ENCODE results near the gene ZSWIM1.
"Not testable (repeated sequence)": the region's sequence is repeated elsewhere in the genome, so short reads cannot be mapped to it uniquely, and the experiment has no call there.

ZSWIM1 gene

GRCh38 chr20:45890985-45891983 is 10.3 kb downstream of the ZSWIM1 start, which contains the start of the genes CTSA and NEURL2:
TSS of gene CTSA (plus strand) at chr20:45891335. CDS start at chr20:45891569, 234 bp downstream.
TSS of gene NEURL2 (minus strand) at chr20:45891208. CDS start at chr20:45890991, 217 bp downstream.
- Mint-ChIP-seq H3K36me3 (no peaks in the 10 kb centered on the region), H3K4me1 (ENCODE audit: low read depth) (peaks cover 38% of the 10 kb centered on the region), H3K9me3 (ENCODE audit: low read depth) (no peaks in the 10 kb centered on the region), H3K27ac (peak within 1 kb of the TSS; percentile 90), H3K4me3 (peak within 1 kb of the TSS; percentile 91), H3K27me3 (no peaks in the 10 kb centered on the region)

- Mint-ChIP-seq H3K36me3 (no peaks in the 10 kb centered on the region), H3K4me1 (ENCODE audit: low read depth) (peaks cover 38% of the 10 kb centered on the region), H3K4me3 (peak overlapping the region; percentile 91), H3K27ac (peak overlapping the region; percentile 79), H3K9me3 (ENCODE audit: low read depth) (no peaks in the 10 kb centered on the region), H3K27me3 (no peaks in the 10 kb centered on the region)
Measured at GRCh38 chr20:45892049-45892825, 11.2 kb downstream of the ZSWIM1 start.

- H3K27ac Mint-ChIP-seq: no peak overlapping the region
Measured at GRCh38 chr20:45892828-45893500, 11.9 kb downstream of the ZSWIM1 start.

DNA sequence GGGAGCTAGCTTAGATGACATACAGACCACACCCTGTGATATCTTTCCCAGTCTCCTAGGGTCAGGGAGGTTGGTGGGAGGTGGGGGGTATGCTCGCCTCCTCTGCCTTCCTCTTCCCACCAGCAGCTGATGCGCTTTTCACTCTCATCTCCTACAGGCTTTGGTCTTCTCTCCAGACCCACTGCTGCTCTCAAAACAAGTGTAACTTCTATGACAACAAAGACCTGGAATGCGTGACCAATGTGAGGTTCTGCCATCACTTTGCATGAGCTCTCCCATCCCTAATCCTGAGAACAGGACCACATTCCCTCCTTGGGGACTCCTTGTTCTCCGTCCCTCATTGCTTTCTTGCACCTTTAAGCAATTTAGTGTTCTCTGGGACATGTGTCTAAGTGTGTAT is 12.8 kb downstream of the ZSWIM1 start:
- no peak overlapping the region for H3K4me3 Mint-ChIP-seq
- H3K9me3 Mint-ChIP-seq (ENCODE audit: low read depth): no peaks in the 10 kb centered on the region
- peak overlapping the region; percentile 58 for H3K27ac Mint-ChIP-seq
- peaks cover 3% of the 10 kb centered on the region for H3K36me3 Mint-ChIP-seq
- H3K4me1 Mint-ChIP-seq (ENCODE audit: low read depth): peaks cover 33% of the 10 kb centered on the region
- H3K27me3 Mint-ChIP-seq: no peaks in the 10 kb centered on the region

More at GRCh38 chr20:45892828-45893500, 11.9 kb downstream of the ZSWIM1 start:
- Mint-ChIP-seq H3K27me3 (no peaks in the 10 kb centered on the region), H3K4me3 (peak overlapping the region; percentile 91), H3K4me1 (ENCODE audit: low read depth) (peaks cover 33% of the 10 kb centered on the region), H3K36me3 (peaks cover 3% of the 10 kb centered on the region), H3K9me3 (ENCODE audit: low read depth) (no peaks in the 10 kb centered on the region)

- no peaks in the 10 kb centered on the region for H3K27me3 Mint-ChIP-seq
- peaks cover 3% of the 10 kb centered on the region for H3K36me3 Mint-ChIP-seq
- no peaks in the 10 kb centered on the region for H3K9me3 Mint-ChIP-seq (ENCODE audit: low read depth)
- H3K4me3 Mint-ChIP-seq: no peak overlapping the region
- H3K27ac Mint-ChIP-seq: no peak overlapping the region
- H3K4me1 Mint-ChIP-seq (ENCODE audit: low read depth): peaks cover 29% of the 10 kb centered on the region
Measured at GRCh38 chr20:45894797-45895196, 13.8 kb downstream of the ZSWIM1 start.

GRCh38 chr20:45896641-45897161 is 15.7 kb downstream of the ZSWIM1 start:
- peaks cover 3% of the 10 kb centered on the region for H3K36me3 Mint-ChIP-seq
- H3K27ac Mint-ChIP-seq: no peak overlapping the region
- no peaks in the 10 kb centered on the region for H3K9me3 Mint-ChIP-seq (ENCODE audit: low read depth)
- H3K4me3 Mint-ChIP-seq: no peak overlapping the region
- H3K27me3 Mint-ChIP-seq: no peaks in the 10 kb centered on the region
- H3K4me1 Mint-ChIP-seq (ENCODE audit: low read depth): peaks cover 22% of the 10 kb centered on the region

GRCh38 chr20:45897289-45897688 is 16.3 kb downstream of the ZSWIM1 start:
- no peaks in the 10 kb centered on the region for H3K9me3 Mint-ChIP-seq (ENCODE audit: low read depth)
- H3K36me3 Mint-ChIP-seq: peaks cover 3% of the 10 kb centered on the region
- H3K4me1 Mint-ChIP-seq (ENCODE audit: low read depth): peaks cover 17% of the 10 kb centered on the region
- H3K4me3 Mint-ChIP-seq: no peak overlapping the region
- H3K27ac Mint-ChIP-seq: no peak overlapping the region
- H3K27me3 Mint-ChIP-seq: no peaks in the 10 kb centered on the region

DNA sequence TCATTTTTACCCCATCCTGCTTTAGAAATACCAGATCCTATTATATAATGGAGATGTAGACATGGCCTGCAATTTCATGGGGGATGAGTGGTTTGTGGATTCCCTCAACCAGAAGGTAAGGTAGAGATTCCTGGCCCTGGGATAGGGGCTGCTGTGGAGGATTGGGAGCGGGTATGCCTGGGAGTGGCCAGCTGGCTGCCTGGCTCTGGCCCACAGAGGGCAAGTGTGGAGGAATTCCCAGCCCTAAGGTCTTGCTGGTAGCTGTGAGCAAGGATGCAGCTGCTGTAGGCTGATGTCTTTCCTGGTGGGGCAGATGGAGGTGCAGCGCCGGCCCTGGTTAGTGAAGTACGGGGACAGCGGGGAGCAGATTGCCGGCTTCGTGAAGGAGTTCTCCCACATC is 16.7 kb downstream of the ZSWIM1 start:
- H3K4me3 Mint-ChIP-seq: no peak overlapping the region
- no peak overlapping the region for H3K27ac Mint-ChIP-seq
- peaks cover 12% of the 10 kb centered on the region for H3K4me1 Mint-ChIP-seq (ENCODE audit: low read depth)
- H3K36me3 Mint-ChIP-seq: peaks cover 3% of the 10 kb centered on the region
- no peaks in the 10 kb centered on the region for H3K27me3 Mint-ChIP-seq
- no peaks in the 10 kb centered on the region for H3K9me3 Mint-ChIP-seq (ENCODE audit: low read depth)

DNA sequence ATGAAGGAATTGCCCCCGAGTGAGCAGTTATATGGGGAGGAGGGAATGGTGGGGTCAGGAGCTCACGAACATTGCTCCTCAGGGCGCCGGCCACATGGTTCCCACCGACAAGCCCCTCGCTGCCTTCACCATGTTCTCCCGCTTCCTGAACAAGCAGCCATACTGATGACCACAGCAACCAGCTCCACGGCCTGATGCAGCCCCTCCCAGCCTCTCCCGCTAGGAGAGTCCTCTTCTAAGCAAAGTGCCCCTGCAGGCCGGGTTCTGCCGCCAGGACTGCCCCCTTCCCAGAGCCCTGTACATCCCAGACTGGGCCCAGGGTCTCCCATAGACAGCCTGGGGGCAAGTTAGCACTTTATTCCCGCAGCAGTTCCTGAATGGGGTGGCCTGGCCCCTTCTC is 17.3 kb downstream of the ZSWIM1 start:
- peaks cover 8% of the 10 kb centered on the region for H3K4me1 Mint-ChIP-seq (ENCODE audit: low read depth)
- H3K4me3 Mint-ChIP-seq: no peak overlapping the region
- peaks cover 3% of the 10 kb centered on the region for H3K36me3 Mint-ChIP-seq
- H3K27me3 Mint-ChIP-seq: no peaks in the 10 kb centered on the region
- H3K9me3 Mint-ChIP-seq (ENCODE audit: low read depth): no peaks in the 10 kb centered on the region
- H3K27ac Mint-ChIP-seq: no peak overlapping the region

DNA sequence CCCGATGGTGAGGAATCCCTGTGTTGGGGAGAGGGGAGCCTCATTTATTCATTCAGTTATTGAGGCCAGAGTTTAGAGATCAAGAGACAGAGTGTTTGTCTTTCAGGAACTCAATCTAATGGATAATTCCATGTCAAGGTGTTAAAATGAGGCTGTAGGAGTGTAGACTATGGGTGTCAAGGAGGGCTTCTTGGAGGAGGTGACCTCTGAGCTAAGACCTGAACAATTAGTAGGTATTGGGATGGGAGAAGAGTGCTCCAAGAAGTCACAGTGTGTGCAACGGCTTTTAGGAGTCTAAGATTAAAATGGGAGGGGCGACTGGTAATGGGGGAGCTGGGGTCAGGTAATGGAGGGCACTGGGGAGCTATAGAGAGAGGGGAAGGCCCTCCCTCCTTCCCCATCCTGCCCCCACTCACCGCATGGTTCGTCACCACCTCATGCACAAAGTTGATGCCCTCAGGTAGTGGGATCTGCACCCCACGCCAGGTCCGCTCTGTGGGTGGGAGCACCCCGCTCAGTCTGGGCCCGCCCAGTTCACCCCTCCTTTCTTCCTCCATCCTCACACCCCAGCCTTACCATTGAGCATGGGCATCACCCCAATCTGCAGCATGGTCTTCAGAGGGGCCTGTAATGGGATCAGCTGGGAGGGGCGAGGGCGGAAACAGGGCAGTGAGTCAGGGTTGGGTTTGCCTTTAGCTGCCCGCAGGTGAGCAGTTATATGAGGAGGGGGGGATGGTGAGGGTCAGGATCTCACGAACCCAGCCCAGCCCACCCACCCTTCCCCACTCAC is 18.2 kb downstream of the ZSWIM1 start:
- Mint-ChIP-seq H3K4me1 (ENCODE audit: low read depth) (no peaks in the 10 kb centered on the region), H3K36me3 (peaks cover 3% of the 10 kb centered on the region), H3K27ac (no peak overlapping the region), H3K4me3 (no peak overlapping the region), H3K27me3 (no peaks in the 10 kb centered on the region), H3K9me3 (ENCODE audit: low read depth) (no peaks in the 10 kb centered on the region)

DNA sequence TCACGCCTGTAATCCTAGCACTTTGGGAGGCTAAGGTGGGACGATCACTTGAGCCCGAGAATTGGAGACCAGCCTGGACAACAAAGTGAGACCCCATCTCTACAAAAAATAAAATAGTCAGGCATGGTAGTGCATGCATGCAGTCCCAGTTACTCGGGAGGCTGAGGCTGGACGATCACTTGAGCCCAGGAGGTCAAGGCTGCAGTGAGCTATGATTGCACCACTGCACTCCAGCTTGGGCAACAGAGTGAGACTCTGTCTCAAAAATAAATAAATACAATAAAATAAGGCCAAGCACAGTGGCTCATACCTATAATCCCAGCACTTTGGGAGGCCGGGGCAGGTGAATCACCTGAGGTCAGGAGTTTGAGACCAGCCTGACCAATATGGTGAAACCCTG is 20.3 kb downstream of the ZSWIM1 start:
- H3K9me3 Mint-ChIP-seq (ENCODE audit: low read depth); H3K27ac Mint-ChIP-seq; H3K36me3 Mint-ChIP-seq; H3K27me3 Mint-ChIP-seq; H3K4me1 Mint-ChIP-seq (ENCODE audit: low read depth); H3K4me3 Mint-ChIP-seq: not testable (repeated sequence)

- H3K4me3 Mint-ChIP-seq: no peak overlapping the region
- H3K27ac Mint-ChIP-seq: no peak overlapping the region
- no peaks in the 10 kb centered on the region for H3K9me3 Mint-ChIP-seq (ENCODE audit: low read depth)
- H3K36me3 Mint-ChIP-seq: peaks cover 3% of the 10 kb centered on the region
- no peaks in the 10 kb centered on the region for H3K4me1 Mint-ChIP-seq (ENCODE audit: low read depth)
- no peaks in the 10 kb centered on the region for H3K27me3 Mint-ChIP-seq
Measured at GRCh38 chr20:45902199-45902701, 21.2 kb downstream of the ZSWIM1 start.

DNA sequence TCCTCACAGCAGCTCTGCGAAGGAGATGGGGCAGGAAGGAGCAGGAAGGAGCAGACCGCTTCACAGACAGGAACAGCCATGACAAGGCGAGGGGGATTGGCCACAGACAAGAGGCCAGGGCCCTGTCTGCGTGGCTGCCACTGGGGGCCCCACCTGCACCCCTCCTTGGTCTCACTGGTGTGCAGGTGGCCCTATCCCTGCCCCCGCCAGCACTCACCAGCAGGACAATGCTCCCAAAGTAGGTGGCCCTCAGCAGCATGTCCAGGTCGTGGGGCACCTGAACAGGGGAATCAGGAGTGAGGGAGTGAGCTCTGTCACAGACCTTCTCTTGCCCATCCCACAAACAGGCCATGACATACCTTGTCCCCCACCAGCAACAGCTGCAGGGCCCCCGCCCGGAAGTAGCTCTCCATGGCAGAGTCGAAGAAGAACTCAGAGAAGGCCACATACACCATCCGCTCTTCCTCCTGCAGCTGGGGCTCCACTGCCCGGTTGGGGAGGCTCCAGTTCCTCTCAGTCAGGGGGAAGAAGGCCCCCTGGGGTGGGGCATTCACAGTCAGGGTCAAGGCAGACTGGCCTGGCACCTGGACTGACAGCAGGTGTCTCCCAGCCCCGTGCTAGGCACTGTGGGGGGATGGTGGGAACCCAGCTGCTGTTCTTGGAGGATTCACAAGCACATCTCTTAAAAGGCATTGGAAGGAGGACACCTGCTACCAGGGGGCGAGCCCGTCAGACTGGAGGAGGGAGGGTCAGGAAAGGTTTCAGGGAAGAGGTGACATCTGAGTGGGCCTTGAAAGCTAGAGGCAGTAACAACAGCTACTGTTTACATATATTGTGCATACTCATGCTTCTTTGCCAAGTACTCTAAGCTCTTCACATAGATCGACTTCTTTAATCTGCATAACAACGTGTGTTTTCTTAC is 23.8 kb downstream of the ZSWIM1 start:
- no peaks in the 10 kb centered on the region for H3K9me3 Mint-ChIP-seq (ENCODE audit: low read depth)
- H3K4me3 Mint-ChIP-seq: no peak overlapping the region
- no peak overlapping the region for H3K27ac Mint-ChIP-seq
- no peaks in the 10 kb centered on the region for H3K4me1 Mint-ChIP-seq (ENCODE audit: low read depth)
- H3K27me3 Mint-ChIP-seq: no peaks in the 10 kb centered on the region
- no peaks in the 10 kb centered on the region for H3K36me3 Mint-ChIP-seq

Measured in activated naive CD8-positive, alpha-beta T cell (primary cell).